ENCODE data around the gene GZMM. TPM values are rescaled to one million over a fixed set of nuclear protein-coding genes. Genes with fewer than 3 reads are reported as not detected.

The GZMM gene
- total and polyA plus RNA-seq, 2 of the 13 experiments (the other 11 are each of a cell fraction or from before 2014, with no cell fraction given): 0.07 TPM; not detected in 1

DNA sequence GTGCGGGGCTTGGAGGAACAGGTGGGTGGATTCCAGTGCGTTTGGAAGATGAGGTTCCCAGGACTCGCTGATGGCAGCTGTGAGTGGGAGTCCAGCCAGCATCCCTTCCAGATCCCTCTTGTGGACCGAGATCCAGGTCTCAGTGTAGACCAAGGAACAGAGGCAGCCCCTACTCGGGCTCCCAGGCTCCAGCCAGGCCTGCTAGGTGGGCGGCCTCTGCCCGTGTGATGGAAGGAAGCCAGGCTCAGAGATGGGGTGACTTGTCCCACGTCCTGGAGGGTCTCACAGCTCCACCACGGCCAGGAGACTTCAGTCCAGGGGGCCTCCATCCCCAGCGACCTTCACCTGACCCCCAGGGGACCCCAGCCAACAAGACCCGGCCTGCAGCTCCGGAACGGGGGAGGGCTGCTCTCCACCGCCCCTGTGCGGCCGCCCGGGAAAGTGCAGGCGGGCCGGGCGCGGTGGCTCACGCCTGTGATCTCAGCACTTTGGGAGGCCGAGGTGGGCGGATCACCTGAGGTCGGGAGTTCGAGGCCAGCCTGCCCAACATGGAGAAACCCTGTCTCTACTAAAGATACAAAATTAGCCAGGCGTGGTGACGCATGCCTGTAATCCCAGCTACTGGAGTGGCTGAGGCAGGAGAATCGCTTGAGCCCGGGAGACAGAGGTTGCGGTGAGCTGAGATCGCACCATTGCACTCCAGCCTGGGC is 48.3 kb upstream of the GZMM start (continued):
- no peak for TF ChIP-seq SIN3A (IDR thresholded peaks at IDR 0.05; ENCODE audit: borderline replicate concordance, low read depth, low read length)
- TF ChIP-seq FOSL1 (CRISPR knock-in tag; IDR thresholded peaks at IDR 0.05; ENCODE audit: borderline replicate concordance): no peak
- TF ChIP-seq RARA (CRISPR knock-in tag; IDR thresholded peaks at IDR 0.05): peak; percentile 57
- TF ChIP-seq BRD4 (CRISPR knock-in tag; IDR thresholded peaks at IDR 0.05): no peak
- no peak for TF ChIP-seq NCOA1 (CRISPR knock-in tag; IDR thresholded peaks at IDR 0.05)
- TF ChIP-seq MATR3 (CRISPR knock-in tag; IDR thresholded peaks at IDR 0.05): no peak
- peak in 1 of 2 experiments; percentile 29; a peak in 1 of 4 replicates for TF ChIP-seq NR2F1 (CRISPR knock-in tag; IDR thresholded peaks at IDR 0.05)
- TF ChIP-seq, protein P1, sequence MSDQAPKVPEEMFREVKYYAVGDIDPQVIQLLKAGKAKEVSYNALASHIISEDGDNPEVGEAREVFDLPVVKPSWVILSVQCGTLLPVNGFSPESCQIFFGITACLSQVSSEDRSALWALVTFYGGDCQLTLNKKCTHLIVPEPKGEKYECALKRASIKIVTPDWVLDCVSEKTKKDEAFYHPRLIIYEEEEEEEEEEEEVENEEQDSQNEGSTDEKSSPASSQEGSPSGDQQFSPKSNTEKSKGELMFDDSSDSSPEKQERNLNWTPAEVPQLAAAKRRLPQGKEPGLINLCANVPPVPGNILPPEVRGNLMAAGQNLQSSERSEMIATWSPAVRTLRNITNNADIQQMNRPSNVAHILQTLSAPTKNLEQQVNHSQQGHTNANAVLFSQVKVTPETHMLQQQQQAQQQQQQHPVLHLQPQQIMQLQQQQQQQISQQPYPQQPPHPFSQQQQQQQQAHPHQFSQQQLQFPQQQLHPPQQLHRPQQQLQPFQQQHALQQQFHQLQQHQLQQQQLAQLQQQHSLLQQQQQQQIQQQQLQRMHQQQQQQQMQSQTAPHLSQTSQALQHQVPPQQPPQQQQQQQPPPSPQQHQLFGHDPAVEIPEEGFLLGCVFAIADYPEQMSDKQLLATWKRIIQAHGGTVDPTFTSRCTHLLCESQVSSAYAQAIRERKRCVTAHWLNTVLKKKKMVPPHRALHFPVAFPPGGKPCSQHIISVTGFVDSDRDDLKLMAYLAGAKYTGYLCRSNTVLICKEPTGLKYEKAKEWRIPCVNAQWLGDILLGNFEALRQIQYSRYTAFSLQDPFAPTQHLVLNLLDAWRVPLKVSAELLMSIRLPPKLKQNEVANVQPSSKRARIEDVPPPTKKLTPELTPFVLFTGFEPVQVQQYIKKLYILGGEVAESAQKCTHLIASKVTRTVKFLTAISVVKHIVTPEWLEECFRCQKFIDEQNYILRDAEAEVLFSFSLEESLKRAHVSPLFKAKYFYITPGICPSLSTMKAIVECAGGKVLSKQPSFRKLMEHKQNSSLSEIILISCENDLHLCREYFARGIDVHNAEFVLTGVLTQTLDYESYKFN (CRISPR knock-in tag; conservative IDR thresholded peaks at IDR 0.05): 0 out of 2 replicates have a peak, but pooled peaks have one; percentile 31
- TF ChIP-seq ZNF256 (CRISPR knock-in tag; conservative IDR thresholded peaks at IDR 0.05): no peak
- TF ChIP-seq MED1 (CRISPR knock-in tag; IDR thresholded peaks at IDR 0.05): peak; percentile 20; the same call in 1 of the 2 replicates
- TF ChIP-seq ZNF547 (CRISPR knock-in tag; IDR thresholded peaks at IDR 0.05): no peak
- no peak for TF ChIP-seq ZNF441 (CRISPR knock-in tag; IDR thresholded peaks at IDR 0.05; ENCODE audit: borderline replicate concordance)
- no peak for TF ChIP-seq GATAD1 (CRISPR knock-in tag; IDR thresholded peaks at IDR 0.05)
- TF ChIP-seq TBX3 (IDR thresholded peaks at IDR 0.05; ENCODE audit: borderline replicate concordance): no peak
- TF ChIP-seq, protein P2, sequence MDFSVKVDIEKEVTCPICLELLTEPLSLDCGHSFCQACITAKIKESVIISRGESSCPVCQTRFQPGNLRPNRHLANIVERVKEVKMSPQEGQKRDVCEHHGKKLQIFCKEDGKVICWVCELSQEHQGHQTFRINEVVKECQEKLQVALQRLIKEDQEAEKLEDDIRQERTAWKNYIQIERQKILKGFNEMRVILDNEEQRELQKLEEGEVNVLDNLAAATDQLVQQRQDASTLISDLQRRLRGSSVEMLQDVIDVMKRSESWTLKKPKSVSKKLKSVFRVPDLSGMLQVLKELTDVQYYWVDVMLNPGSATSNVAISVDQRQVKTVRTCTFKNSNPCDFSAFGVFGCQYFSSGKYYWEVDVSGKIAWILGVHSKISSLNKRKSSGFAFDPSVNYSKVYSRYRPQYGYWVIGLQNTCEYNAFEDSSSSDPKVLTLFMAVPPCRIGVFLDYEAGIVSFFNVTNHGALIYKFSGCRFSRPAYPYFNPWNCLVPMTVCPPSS (IDR thresholded peaks at IDR 0.05): no peak
- TF ChIP-seq HMGA1 (CRISPR knock-in tag; conservative IDR thresholded peaks at IDR 0.05): no peak
- TF ChIP-seq BCL6 (CRISPR knock-in tag; IDR thresholded peaks at IDR 0.05): no peak
- no peak for TF ChIP-seq ZNF75D (CRISPR knock-in tag; IDR thresholded peaks at IDR 0.05; ENCODE audit: borderline replicate concordance)
- TF ChIP-seq ZNF337 (CRISPR knock-in tag; IDR thresholded peaks at IDR 0.05; ENCODE audit: borderline replicate concordance, low read depth): no peak
- TF ChIP-seq, protein P3, sequence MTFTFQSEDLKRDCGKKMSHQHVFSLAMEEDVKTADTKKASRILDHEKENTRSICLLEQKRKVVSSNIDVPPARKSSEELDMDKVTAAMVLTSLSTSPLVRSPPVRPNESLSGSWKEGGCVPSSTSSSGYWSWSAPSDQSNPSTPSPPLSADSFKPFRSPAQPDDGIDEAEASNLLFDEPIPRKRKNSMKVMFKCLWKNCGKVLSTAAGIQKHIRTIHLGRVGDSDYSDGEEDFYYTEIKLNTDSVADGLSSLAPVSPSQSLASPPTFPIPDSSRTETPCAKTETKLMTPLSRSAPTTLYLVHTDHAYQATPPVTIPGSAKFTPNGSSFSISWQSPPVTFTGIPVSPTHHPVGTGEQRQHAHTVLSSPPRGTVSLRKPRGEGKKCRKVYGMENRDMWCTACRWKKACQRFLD (CRISPR knock-in tag; IDR thresholded peaks at IDR 0.05; ENCODE audit: borderline replicate concordance): no peak
- TF ChIP-seq EHMT2 (IDR thresholded peaks at IDR 0.05; ENCODE audit: borderline replicate concordance, low read depth, low read length): no peak
- TF ChIP-seq ZNF274 (CRISPR knock-in tag; IDR thresholded peaks at IDR 0.05): no peak; the same call in 1 of the 2 replicates
- TF ChIP-seq ZNF430 (CRISPR knock-in tag; IDR thresholded peaks at IDR 0.05): no peak
- no peak; the same call in 1 of the 2 replicates for TF ChIP-seq NR2F6 (IDR thresholded peaks at IDR 0.05)
- TF ChIP-seq NR2F6 (CRISPR knock-in tag; IDR thresholded peaks at IDR 0.05): peak; percentile 36; the same call in 1 of the 2 replicates
- no peak for TF ChIP-seq ZNF549 (CRISPR knock-in tag; IDR thresholded peaks at IDR 0.05)

All from HepG2 (cell line).